Spleen (tissue), 7 donors: Measurements from ENCODE around the gene RPL39.
A peak's percentile ranks its signal among the peaks of the same experiment; 100 is the strongest.

ENCODE experiments used
- CTCF ChIP-seq, 11 experiments: fragments of 200-600 bp in 7 of 11; fragments of 450-650 bp in 4 of 11; sonication (generic) in 4 of 11; IDR thresholded peaks in 8 of 11; conservative IDR thresholded peaks in 3 of 11; 1 replicate in 7 of 11; 2 replicates in 4 of 11; pipeline versions ENCODE4 v1.4.0 to v1.8.0; 2016 to 2021; ENCODE audit warnings: antibody characterized with exemption in 11 of 11, inconsistent platforms in 4 of 11, mild to moderate bottlenecking in 1 of 11
- POLR2A ChIP-seq, 3 donors: fragments of 450-650 bp; IDR thresholded peaks; one replicate each; pipeline ENCODE4 v1.5.1; 2017; ENCODE audit warnings: antibody characterized with exemption in 3 of 3, mild to moderate bottlenecking in 1 of 3
- POLR2AphosphoS5 ChIP-seq, 3 donors: sonication (generic); formaldehyde crosslinking; IDR thresholded peaks; one replicate each; pipeline ENCODE4 v1.5.1; 2017; ENCODE audit warnings: antibody characterized with exemption in 3 of 3
- donor health status: DM: no; HTN: no; CAD: no; lungs with moderate emphysema.
- donor health status: DM: no; HTN: no; CAD: no.
- donor health status: DM: no; HTN: no; CAD: no.

GRCh38 chrX:119783026-119783425 is 8.4 kb downstream of the RPL39 start:
- no peak for TF ChIP-seq POLR2A (IDR thresholded peaks at IDR 0.05)
- TF ChIP-seq CTCF (IDR thresholded peaks at IDR 0.05 in 8 of 11, conservative IDR thresholded peaks at IDR 0.05 in 3 of 11) = no peak
- TF ChIP-seq POLR2AphosphoS5 (IDR thresholded peaks at IDR 0.05) = peak in 1 of 3 donors; percentile 14
